BJ (cell line): ENCODE data around the gene EFNA1. TPM values are rescaled to one million over a fixed set of nuclear protein-coding genes. Genes with fewer than 3 reads are reported as not detected.

Experiments
- CTCF ChIA-PET: fragments of 350-600 bp; formaldehyde crosslinking; extraction: SDS; loops from one replicate; lab custom pipeline; 2021; ENCODE audit warnings: antibody characterized with exemption, inconsistent platforms; lab: Yijun Ruan, JAX
- POLR2A ChIA-PET: fragments of 300-600 bp; sonication (Branson Sonifier 250); formaldehyde crosslinking; extraction: SDS; loops from one replicate; lab custom pipeline; 2021; ENCODE audit warnings: antibody characterized with exemption; lab: Charles Lee
- DNase-seq: peaks from one replicate; pipeline ENCODE4 v3.0.0-alpha.2; 2011; ENCODE audit warnings: low read depth
- H3K27me3 ChIP-seq: 2 replicates; pipeline ENCODE4 v1.6.0; 2011; ENCODE audit warnings: low read length; ENCODE audit not compliant: control insufficient read depth, insufficient read depth
- H3K36me3 ChIP-seq: 2 replicates; pipeline ENCODE4 v1.5.1; 2011; ENCODE audit warnings: low read length; ENCODE audit not compliant: control insufficient read depth, insufficient read depth
- H3K4me3 ChIP-seq: 2 replicates; pipeline ENCODE4 v1.5.1; 2011; ENCODE audit warnings: low read depth, mild to moderate bottlenecking, control low read depth, low read length
- CTCF ChIP-seq: IDR thresholded peaks from 2 replicates; pipeline ENCODE4 v1.5.1; 2011; ENCODE audit warnings: low read depth, mild to moderate bottlenecking, control low read depth, inconsistent platforms, low read length, moderate library complexity; ENCODE audit not compliant: insufficient read depth
- polyA plus RNA-seq: library from polyadenylated mRNA; depleted of rRNA; stranded (reverse); fragments of >200 nt; gene quantifications from 2 replicates; pipeline ENCODE4 v1.2.3, GENCODE V29; 2011

EFNA1 gene
- polyA plus RNA-seq, 1 experiment = 1.6 TPM

- peaks cover 27% of the 10 kb centered on the region for H3K36me3 ChIP-seq
- CTCF ChIA-PET = interaction anchor here (0.8 to 10.5 kb wide), 3 partner anchors 15 to 88 kb away, joined by 3 to 147 read pairs (median 7); no protein-coding TSS in a partner anchor
Observed at GRCh38 chr1:155179112-155180031, 51.7 kb downstream of the EFNA1 start.

GRCh38 chr1:155181371-155182051 is 53.8 kb downstream of the EFNA1 start:
- Histone ChIP-seq H3K27me3 (no peaks in the 10 kb centered on the region), H3K36me3 (peaks cover 27% of the 10 kb centered on the region), H3K4me3 (no peak overlapping the region)
- TF ChIP-seq CTCF = no peak
- DNase-seq = no peak
- ChIA-PET CTCF (interaction anchor here (10.5 kb wide), 1 partner anchor 12 kb away, joined by 147 read pairs; no protein-coding TSS in a partner anchor), POLR2A (no interaction called here)

More at GRCh38 chr1:155179112-155180031, 51.7 kb downstream of the EFNA1 start:
- no peaks in the 10 kb centered on the region for H3K27me3 ChIP-seq
- TF ChIP-seq CTCF = no peak
- POLR2A ChIA-PET = no interaction called here
- H3K4me3 ChIP-seq = no peak overlapping the region
- DNase-seq = no peak

DNA sequence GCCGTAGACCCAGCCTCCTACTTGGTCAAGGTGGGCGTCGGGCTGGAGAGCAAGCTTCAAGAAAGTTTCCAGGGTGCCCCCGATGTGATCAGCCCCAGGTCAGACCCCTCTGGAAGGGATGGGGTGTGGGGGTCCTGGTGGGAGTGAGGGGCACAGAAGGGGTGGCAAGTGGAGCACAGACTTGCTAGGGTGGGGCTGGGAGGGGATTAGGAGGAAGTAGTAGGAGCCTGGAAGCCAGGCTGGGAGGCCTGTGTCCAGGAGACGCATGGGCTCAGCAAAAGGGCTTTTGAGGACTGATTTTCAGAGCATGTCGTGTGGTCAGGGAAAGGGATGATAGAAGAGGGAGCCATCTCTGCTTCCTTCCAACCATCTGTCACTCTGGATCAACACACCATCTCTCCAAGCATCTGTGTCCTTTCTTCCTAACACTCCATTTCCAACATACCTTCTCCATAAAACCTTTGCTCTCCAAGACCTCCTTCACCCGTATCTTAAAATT is 54.4 kb downstream of the EFNA1 start:
- TF ChIP-seq CTCF = no peak
- DNase-seq = no peak
- POLR2A ChIA-PET = no interaction called here

DNA sequence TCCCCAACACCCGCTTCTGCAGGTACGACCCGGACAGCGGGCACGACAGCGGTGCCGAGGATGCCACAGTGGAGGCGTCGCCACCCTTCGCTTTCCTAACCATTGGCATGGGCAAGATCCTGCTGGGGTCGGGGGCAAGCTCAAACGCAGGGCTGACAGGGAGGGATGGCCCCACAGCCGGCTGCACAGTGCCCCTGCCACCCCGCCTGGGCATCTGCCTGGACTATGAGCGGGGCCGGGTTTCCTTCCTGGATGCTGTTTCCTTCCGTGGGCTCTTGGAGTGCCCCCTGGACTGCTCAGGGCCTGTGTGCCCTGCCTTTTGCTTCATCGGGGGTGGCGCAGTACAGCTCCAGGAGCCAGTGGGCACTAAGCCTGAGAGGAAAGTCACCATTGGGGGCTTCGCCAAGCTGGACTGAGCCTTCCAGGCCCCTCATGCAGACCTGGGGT is 56.1 kb downstream of the EFNA1 start:
- DNase-seq = no peak
- H3K36me3 ChIP-seq = peaks cover 11% of the 10 kb centered on the region
- ChIA-PET CTCF (interaction anchor here (0.7 to 5.2 kb wide), 4 partner anchors 8 to 93 kb away, joined by 3 to 32 read pairs (median 8); no protein-coding TSS in a partner anchor), POLR2A (no interaction called here)
- no peak for TF ChIP-seq CTCF
- no peak overlapping the region for H3K4me3 ChIP-seq
- no peaks in the 10 kb centered on the region for H3K27me3 ChIP-seq

More for the DNA sequence above, 54.4 kb downstream of the EFNA1 start:
- Histone ChIP-seq H3K4me3 (no peak overlapping the region), H3K36me3 (peaks cover 24% of the 10 kb centered on the region), H3K27me3 (no peaks in the 10 kb centered on the region)
- CTCF ChIA-PET = interaction anchor here (10.5 kb wide), 1 partner anchor 12 kb away, joined by 147 read pairs; no protein-coding TSS in a partner anchor
